Activated naive CD8-positive, alpha-beta T cell treated with anti-CD3 and anti-CD28 coated beads for 36 hours (primary cell): ENCODE measurements around the gene PARM1. TPM values are rescaled to one million over a fixed set of nuclear protein-coding genes. Genes with fewer than 3 reads are reported as not detected.

ENCODE experiments used
- total RNA-seq, 2 experiments: library from RNA; stranded (reverse); gene quantifications; one replicate each; pipeline ENCODE4 v1.2.3, GENCODE V29; 2021

The PARM1 gene
- total RNA-seq, 2 experiments from 2014 or later, result 0.04 TPM; not detected in 1

Other genes with a start within 250 kb of the PARM1 start
- gene BTC, start 138.6 kb upstream of the PARM1 start, total RNA-seq, result not detected